Stimulated activated CD4-positive, alpha-beta T cell treated with anti-CD3 and anti-CD28 coated beads, Interleukin-4, amount 100 ng/mL, for 24 hours (primary cell): Measurements from ENCODE around the gene RRP8.

ENCODE experiments used
- DNase-seq: peaks from one replicate; pipeline ENCODE4 v3.0.0-alpha.2; 2020

RRP8 gene

DNA sequence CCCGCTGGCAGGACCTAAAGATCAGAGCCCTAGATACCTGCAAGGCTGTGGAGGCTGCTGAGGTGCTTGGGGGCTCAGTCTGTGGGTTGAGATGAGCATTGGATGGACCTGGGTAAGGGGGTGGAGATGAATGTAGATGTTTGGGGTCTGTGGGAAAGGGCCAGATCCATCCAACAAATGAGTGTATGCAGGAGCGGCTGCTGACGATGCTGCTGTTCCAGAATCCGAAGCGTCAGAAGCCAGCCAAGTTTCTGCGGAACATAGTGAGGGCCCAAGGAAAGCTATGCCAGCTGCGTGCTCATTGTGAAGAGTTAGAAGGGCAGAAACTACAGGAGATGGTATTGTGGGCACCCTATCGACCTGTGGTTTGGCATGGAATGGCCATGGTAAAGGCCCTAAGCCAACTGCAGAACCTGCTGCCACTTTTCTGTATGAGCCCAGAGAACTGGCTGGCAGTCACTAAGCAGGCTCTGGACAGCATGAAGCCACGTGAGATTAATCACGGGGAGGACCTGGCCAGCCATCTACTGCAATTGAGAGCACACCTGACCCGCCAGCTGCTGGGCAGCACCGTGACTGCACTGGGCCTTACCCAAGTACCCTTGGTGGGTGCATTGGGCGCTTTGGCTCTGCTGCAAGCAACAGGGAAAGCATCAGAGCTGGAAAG is 36.6 kb downstream of the RRP8 start:
- DNase-seq, result no peak

DNA sequence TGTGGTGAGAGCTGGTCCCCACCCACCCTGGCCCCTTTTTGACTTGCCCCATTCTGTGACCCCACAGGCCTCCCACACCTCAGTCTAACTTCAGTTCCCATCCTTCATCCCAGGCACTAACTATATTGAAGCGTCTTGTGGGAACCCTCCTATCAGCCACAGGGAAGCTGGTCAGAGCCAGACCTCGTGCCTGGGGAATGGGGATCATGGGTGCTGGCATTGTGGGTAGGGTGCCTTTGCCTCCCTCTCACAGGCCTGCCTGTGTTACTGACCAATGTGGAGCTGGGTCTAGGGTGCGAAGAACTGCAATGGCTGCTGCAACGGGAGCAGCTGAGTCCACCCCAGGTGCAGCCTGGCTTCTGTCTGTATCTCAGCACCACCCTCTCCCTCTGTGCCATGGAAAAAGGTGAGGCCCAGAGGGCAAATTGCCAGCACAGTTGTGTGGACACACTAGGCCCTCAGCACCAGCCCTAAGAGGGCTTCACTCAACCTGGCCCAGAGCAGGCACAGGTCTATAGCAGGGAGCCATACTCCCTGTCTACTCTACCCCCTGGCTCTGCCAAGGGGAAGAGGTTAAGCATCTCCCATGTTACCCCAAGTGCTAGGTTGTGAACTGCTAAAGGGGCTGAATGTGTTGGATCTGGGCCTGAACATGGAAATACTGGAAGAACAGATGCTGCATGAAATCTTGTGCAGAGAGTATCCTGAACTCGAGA is 37.3 kb downstream of the RRP8 start:
- no peak for DNase-seq

DNA sequence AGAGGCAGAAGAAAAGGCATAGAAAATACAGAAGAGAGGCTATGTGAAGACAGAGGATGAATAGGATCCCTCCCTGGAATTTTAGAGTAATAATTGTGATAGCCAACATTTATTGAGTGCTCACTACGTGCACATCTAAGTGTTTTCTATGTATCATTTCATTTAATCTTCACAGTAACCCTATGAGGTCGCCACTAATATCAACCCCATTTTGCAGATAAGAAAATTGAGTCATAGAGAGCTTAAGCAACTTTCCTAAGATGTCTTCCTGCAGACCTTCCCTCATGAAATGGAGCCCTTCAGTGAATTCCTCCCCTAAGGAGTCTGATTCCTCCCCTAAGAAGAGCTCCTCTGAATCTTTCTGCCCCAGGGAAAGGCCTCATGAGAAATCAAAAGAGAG is 38.1 kb downstream of the RRP8 start:
- DNase-seq, result no peak

DNA sequence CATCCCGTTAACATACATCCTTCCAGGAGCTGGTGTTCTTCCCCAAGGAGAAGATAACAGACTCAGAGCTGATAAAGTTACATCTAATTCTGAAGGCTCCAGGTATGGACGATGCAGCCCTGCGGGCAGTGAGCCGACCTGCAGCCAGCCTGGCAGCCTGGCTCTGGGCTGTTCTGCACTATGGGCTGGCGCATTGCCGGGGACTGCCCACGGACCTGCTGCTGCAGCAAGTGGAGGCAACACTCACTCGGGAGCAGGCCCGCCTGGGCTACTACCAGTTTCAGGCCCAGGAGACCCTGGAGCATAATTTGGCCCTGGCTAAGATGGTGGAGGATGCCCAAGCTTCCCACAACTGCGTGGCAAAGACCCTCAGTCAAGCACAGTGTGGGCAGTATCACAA is 39.7 kb downstream of the RRP8 start:
- no peak for DNase-seq

DNA sequence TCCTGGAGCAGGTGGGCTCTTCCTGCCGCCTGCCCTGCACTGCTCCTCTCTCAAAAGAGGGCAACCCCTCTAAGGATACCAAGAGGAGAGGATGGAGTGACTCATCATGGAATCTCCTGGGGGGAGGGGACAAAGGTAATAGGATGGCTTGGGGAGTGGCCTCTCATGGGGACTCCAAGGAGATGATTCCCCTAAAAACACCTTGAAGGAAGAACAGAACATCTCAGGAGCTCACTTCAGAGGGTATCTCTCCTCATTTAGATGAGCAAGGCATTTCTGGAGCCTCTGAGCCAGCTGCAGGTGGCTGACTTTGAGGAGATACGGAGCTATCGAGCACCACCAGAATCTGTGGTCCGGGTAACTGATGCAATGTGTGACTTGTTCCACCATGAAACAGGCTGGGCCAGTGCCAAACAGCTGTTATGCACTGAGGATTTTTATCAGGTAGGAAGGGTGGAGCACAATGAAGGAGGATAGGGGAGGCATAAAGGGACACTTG is 40.2 kb downstream of the RRP8 start:
- DNase-seq, result no peak

DNA sequence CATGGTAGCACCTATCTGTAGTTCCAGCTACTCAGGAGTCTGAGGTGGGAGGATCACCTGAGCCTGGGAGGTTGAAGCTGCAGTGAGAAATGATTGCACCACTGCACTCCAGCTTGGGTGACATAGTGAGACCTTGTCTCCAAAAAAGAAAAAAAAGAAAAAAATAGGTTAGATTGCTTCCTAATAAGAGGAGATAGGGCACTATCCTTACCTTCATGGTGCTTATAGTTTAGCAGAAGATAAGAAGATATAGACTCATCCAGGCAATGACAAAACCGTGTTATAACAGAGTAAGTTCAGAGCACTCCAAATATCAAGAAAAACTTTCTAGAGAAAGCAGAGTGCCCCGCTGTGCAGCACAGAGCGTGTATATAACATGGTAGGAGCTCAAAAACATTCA is 42.1 kb downstream of the RRP8 start:
- DNase-seq, result no peak

DNA sequence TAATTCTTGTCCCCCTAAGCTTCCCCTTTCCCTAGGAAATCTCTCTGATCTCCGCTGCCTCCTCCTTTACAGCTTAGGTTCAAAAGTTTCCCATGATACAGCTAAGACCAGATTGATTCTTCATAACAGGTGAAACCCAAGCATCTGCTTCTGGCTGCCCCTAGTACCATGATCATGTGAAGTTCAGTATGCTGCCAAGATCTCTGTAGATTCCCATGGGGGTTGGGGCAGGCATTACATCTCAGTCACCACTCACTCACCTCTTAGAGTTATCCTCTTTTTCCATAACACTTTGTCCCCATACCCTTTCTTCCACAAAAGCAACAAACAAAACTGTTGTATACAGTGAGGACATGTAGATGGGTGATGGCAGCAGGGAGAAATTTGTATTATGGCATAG is 44.0 kb downstream of the RRP8 start:
- no peak for DNase-seq

DNA sequence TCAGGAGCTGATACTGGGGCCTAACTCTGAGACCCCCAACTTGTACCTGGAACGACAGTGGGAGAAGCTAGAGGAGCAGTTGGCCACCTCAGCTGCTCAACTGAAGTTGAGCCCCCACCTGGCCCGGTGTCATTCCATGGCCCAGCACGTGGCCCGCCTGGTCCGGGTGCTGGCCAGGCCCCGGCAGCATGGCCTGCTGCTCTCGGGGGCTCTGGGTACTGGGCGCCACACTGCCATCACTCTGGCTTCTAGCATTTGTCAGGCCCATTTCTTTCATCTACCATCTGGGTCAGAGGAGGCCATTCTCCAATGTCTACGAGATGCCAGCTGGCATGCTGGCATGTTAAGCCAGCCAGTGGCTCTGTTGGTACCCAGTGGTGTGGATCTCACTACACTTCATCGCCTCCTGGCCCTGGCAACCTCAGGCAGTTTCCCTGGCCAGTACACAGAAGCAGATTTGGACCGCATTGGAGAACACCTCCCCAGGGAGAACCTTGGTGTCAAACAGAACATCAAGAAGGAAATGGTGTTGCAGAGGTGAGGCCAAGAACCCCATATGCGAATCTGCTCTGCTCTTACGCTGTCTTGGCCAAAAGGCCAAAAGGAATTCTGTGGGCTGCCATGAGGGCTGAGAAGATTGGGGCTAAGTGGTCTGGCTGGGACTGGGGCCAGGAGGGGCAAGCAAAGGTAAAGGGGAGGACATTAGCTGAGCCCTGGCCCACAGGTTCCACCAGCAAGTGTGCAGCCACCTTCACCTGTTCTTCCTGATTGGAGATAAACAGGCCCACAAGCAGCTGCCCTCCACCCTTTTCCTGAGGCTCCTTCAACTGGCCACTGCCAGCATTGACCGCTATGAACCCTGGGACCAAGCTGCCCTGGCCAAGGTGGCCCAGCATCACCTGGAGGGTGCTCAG is 45.4 kb downstream of the RRP8 start:
- DNase-seq, result no peak

DNA sequence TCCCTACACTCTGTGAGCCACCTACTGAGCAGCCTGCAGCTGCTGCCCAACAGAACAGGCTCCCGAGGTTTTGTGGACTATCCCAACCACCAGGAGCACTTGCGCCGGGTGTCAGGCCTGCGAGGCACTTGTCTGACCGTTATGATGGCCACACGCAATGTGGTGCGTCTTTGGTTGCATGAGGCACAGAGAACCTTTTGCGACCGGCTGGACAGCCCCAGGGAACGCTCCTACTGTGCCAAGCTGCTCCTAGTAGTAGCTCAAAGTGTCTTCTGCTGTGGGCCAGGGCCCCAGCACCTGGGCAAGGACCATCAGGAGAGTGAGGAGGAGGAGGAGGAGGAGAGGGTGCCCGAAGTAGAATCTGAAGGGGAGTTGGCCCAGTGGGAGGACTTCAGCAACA is 46.4 kb downstream of the RRP8 start:
- no peak for DNase-seq

DNA sequence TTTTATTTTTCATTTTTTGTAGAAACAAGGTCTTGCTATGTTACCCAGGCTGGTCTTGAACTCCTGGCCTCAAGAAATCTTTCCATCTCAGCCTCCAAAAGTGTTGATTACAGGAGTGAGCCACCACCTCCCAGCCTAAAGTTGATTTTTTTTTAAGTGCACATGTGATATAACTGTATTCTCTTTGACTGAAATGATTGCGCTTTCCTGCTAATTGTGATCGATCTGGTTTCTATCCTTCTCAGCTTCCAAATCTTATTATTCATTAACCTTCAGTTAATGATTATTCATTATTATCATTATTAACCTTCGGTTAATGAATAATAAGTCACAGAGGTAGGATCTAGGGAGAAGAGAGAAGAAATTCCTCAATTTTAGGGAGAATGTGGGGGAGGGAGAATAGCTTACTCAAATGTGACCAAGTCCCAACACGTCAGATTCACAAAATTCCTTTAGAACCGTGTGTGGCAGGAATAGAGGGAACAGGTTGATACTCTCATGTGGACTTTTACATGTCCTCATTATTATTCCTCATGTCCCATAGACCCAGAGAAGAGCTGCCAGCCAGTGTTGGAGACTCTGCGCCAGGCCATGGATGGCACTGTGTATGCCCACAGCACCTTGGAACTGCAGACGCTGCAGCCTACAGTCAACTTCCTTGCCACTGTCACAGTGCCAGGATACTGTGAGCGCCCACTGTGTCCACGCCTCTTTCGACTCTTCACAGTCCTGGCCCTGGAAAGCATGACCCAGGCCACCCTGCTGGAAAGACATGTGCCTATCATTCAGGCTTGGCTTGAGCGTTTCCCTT is 47.1 kb downstream of the RRP8 start:
- no peak for DNase-seq

DNA sequence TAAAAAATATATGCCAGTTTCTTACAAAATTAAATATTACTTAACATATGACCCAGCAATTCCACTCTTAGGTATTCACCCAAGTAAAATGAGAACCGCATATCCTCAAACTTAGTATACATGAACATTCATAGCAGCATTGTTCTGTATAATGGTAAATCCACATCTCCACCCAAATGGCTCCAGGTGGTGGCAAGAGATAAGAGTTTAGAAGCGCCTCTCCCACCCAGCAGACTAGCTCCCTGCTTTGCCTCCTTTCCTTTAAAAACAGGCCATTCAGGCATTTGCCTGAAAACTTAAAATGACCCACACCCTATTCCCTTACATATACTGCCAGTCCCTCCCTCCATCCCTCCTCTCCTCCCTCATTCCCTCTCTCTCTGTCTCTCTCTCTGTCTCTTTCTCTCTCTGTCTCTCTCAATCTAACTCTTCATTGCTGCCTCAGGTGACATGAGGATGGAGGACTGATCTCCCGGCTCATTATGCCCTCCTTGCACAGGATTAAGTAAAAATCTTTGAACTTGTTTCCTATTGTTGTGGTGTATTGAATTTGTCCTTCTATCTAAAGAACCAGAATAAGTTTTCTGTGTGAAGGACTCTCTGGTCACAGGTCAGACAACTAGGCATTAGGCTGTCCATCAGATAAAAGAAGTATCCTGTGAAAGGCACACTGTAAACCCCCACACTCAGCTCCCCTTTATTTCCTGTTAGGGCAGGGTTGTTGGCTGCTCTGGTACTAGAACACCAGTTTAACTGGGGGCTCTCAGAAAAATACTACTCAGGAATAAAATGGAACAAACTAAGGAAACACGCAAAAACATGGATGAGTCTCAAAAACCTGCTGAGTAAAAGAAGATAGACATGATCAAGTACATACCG is 48.3 kb downstream of the RRP8 start:
- DNase-seq, result no peak

DNA sequence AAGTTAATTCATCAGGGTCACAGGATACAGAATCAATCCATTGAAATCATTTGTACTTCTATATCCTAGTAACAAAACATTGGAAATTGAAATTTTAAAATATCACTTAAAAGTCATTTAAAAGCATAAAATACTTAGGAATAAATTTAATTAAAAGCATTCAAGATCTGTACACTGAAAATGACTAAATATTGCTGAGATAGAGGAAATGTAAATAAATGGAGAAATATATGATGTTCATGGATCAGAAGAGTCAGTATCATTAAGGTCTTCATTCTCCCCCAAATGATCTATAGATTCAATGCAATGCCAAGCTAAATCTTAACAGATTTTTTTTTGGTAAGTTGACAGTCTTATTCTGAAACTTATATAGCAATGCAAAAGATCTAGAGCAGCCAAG is 49.8 kb downstream of the RRP8 start:
- DNase-seq, result no peak

DNA sequence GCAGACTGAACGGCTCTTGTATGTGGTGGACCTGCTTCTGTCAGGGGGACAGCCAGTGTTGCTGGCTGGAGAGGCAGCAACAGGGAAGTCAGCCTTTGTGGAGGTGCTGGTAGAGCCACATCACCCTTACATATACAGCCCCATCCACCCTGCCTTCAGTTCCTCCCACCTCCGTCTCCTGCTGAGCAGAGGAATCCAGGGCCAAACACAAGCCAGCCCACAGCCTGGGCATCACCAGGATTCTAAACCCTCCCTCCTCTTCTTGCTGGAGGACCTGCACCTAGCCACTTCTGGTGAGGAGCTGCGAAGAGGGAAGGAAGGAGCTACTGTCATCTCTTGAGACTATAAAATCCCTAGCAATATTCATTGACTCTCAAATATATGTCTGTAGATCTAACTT is 54.8 kb downstream of the RRP8 start:
- no peak for DNase-seq

DNA sequence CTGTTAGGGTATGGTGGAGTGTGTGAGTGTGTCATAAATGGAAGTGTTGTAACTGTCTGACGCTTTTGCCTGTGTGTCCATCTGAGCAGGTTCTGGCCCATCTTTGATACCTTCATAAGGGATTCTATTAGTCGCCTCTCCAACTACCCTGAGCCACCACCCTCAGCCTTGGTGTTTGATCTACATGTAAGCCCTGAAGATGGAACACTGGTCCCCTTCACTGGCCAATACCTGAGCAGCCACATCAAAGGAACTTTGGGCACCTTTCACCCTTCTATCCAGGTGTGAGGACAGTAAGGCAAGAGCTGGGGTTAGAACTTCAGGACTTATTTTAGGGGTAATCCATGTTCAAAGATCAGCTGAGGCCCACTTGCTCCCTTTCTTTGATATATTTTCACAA is 55.3 kb downstream of the RRP8 start:
- DNase-seq, result no peak

DNA sequence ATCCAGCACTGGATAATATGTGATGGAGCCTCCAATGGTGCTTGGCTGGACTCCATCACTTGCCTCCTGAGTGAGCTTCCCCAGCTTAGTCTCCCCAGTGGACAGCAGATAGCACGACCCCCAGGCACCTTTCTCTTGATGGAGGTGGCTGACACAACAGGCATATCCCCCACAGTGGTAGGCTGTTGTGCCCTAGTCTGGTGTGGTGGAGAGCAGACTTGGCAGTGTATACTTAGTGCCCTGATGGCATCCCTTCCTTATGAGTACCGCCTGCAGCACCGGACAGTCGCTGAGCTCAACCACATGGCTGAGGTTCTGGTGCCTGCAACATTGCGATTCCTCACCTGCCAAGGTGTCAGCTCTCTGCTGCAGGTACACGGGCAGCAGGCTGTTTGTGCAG is 56.2 kb downstream of the RRP8 start:
- DNase-seq, result no peak

DNA sequence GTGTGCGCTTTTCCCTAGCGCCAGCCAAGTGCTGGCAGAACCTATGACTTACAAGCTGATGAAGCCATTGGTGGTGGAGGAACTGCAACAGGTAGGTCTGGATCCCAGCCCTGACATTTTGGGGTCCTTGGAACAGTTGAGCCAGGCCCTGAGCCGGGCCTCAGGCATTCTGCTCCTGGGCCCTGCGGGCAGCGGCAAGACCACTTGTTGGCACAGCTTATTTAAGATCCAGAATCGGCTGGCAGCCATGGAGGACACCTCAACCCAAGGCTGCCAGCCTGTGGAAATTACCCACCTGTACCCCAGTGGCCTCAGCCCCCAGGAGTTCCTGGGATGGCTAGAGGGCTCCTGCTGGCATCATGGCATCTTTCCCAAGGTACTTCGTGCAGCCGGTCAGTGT is 56.7 kb downstream of the RRP8 start:
- DNase-seq, result no peak

DNA sequence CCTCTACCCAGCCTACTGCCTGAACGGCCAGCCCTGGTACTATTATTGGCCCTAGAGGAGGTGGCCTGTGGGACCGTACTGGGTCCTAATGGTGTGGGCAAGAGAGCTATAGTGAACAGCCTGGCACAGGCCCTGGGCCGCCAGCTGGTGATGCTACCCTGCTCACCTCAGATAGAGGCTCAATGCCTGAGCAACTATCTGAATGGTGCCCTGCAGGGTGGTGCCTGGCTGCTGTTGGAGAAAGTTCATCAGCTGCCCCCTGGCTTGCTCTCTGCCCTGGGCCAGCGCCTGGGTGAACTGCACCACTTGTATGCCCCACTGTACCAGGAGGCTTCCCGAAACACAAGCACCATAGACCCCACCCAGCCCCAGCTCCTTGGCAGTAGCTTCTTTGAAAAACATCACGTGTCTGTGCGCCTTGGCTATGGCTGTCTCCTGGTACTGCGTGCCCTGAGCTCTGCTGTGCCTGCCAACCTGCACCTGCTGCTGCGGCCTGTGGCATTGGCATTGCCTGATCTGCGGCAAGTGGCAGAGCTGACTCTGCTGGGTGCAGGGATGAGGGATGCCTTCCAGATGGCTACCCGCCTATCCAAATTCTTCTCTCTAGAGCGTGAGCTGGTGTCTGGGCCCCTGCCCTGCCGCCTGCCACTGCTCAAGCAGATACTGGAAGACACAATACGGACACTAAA is 57.4 kb downstream of the RRP8 start:
- no peak for DNase-seq
